CD4-positive, alpha-beta T cell treated with Interleukin-6 at 100 ng/mL for 8 hours (primary cell): ENCODE results near the gene SLC7A11.

ENCODE experiments used
- DNase-seq: peaks from one replicate; pipeline ENCODE4 v3.0.0-alpha.2; 2020; ENCODE audit warnings: mixed read lengths, low spot score

SLC7A11 gene

GRCh38 chr4:138161351-138161750 lies 80.8 kb downstream of the SLC7A11 start:
- DNase-seq: no peak

- DNase-seq: no peak
Observed at GRCh38 chr4:138158746-138159297, 83.3 kb downstream of the SLC7A11 start.

GRCh38 chr4:138140879-138141278 lies 101.3 kb downstream of the SLC7A11 start:
- no peak for DNase-seq

- no peak for DNase-seq
Observed at GRCh38 chr4:138138774-138139173, 103.4 kb downstream of the SLC7A11 start.

- no peak for DNase-seq
Observed at GRCh38 chr4:138135610-138136009, 106.5 kb downstream of the SLC7A11 start.

- no peak for DNase-seq
Observed at GRCh38 chr4:138118270-138118669, 123.9 kb downstream of the SLC7A11 start.

- no peak for DNase-seq
Observed at GRCh38 chr4:138115053-138115452, 127.1 kb downstream of the SLC7A11 start.

GRCh38 chr4:138114434-138114833 lies 127.7 kb downstream of the SLC7A11 start:
- DNase-seq: no peak
